Measurements from ENCODE around the gene GCN1. TPM values are rescaled to one million over a fixed set of nuclear protein-coding genes. Genes with fewer than 3 reads are reported as not detected.

GCN1 gene
- total RNA-seq, 2 experiments from 2014 or later, result 217 to 343 TPM

- Histone ChIP-seq H3K9me3 (ENCODE audit: low read length) (no peaks in the 10 kb centered on the region), H4K20me1 (ENCODE audit: insufficient read depth, low read length) (peaks cover 9% of the 10 kb centered on the region; the same call in 1 of the 2 replicates), H3K79me2 (ENCODE audit: insufficient read depth, low read depth, low read length) (peaks cover 29% of the 10 kb centered on the region; the same call in 1 of the 2 replicates), H3K4me3 (ENCODE audit: low read depth, low read length, poor library complexity, severe bottlenecking) (no peak overlapping the region), H3K4me1 (ENCODE audit: insufficient read depth, low read length, poor library complexity, severe bottlenecking) (no peaks in the 10 kb centered on the region), H3K4me2 (ENCODE audit: low read length) (no peak overlapping the region), H3K9me2 (ENCODE audit: insufficient read depth, low read length) (no peaks in the 10 kb centered on the region), H3K27ac (ENCODE audit: low read depth, low read length, poor library complexity, severe bottlenecking) (no peak overlapping the region), H3K36me3 (ENCODE audit: insufficient read depth, low read length) (peaks cover 96% of the 10 kb centered on the region), H2AFZ (ENCODE audit: low read length) (no peak overlapping the region)
- no TSS peak for BruUV-seq (replicated peaks)
- no peak for DNase-seq (ENCODE audit: low spot score)
- TF ChIP-seq EZH2phosphoT487 (IDR thresholded peaks at IDR 0.05; ENCODE audit: borderline replicate concordance, low read depth, low read length), result no peak
- no peak for TF ChIP-seq CTCF (conservative IDR thresholded peaks at IDR 0.05; ENCODE audit: low read length)
- CTCF ChIA-PET (ENCODE audit: unreplicated experiment), result no interaction called here
- POLR2A ChIA-PET, result no interaction called here
- intact Hi-C loops (cut with micrococcal nuclease; ENCODE audit: unreplicated experiment), result no loop called here
These were observed 91.5 kb downstream of the GCN1 start for GRCh38 chr12:120103044-120103338.

GRCh38 chr12:120102189-120103043 lies 92.1 kb downstream of the GCN1 start:
- H3K79me2 ChIP-seq (ENCODE audit: insufficient read depth, low read depth, low read length), result peaks cover 23% of the 10 kb centered on the region; the same call in 1 of the 2 replicates
- no peak overlapping the region for H3K27ac ChIP-seq (ENCODE audit: low read depth, low read length, poor library complexity, severe bottlenecking)
- no TSS peak for BruUV-seq (replicated peaks)
- POLR2A ChIA-PET, result no interaction called here
- H3K9me3 ChIP-seq (ENCODE audit: low read length), result no peaks in the 10 kb centered on the region
- no peak for DNase-seq (ENCODE audit: low spot score)
- intact Hi-C loops (cut with micrococcal nuclease; ENCODE audit: unreplicated experiment), result no loop called here
- CTCF ChIA-PET (ENCODE audit: unreplicated experiment), result no interaction called here
- no peak overlapping the region for H2AFZ ChIP-seq (ENCODE audit: low read length)
- H3K36me3 ChIP-seq (ENCODE audit: insufficient read depth, low read length), result peaks cover 97% of the 10 kb centered on the region
- TF ChIP-seq CTCF (conservative IDR thresholded peaks at IDR 0.05; ENCODE audit: low read length), result no peak
- no peak for TF ChIP-seq EZH2phosphoT487 (IDR thresholded peaks at IDR 0.05; ENCODE audit: borderline replicate concordance, low read depth, low read length)
- H3K4me1 ChIP-seq (ENCODE audit: insufficient read depth, low read length, poor library complexity, severe bottlenecking), result no peaks in the 10 kb centered on the region
- no peak overlapping the region for H3K4me2 ChIP-seq (ENCODE audit: low read length)
- no peaks in the 10 kb centered on the region for H3K9me2 ChIP-seq (ENCODE audit: insufficient read depth, low read length)
- peaks cover 7% of the 10 kb centered on the region; the same call in 1 of the 2 replicates for H4K20me1 ChIP-seq (ENCODE audit: insufficient read depth, low read length)
- no peak overlapping the region for H3K4me3 ChIP-seq (ENCODE audit: low read depth, low read length, poor library complexity, severe bottlenecking)

- DNase-seq (ENCODE audit: low spot score), result no peak
- intact Hi-C loops (cut with micrococcal nuclease; ENCODE audit: unreplicated experiment), result no loop called here
- no peak overlapping the region for H3K4me2 ChIP-seq (ENCODE audit: low read length)
- TF ChIP-seq CTCF (conservative IDR thresholded peaks at IDR 0.05; ENCODE audit: low read length) (no peak), EZH2phosphoT487 (IDR thresholded peaks at IDR 0.05; ENCODE audit: borderline replicate concordance, low read depth, low read length) (no peak)
- no TSS peak for BruUV-seq (replicated peaks)
- H3K4me3 ChIP-seq (ENCODE audit: low read depth, low read length, poor library complexity, severe bottlenecking), result no peak overlapping the region
- POLR2A ChIA-PET, result no interaction called here
- H4K20me1 ChIP-seq (ENCODE audit: insufficient read depth, low read length), result peaks cover 7% of the 10 kb centered on the region; the same call in 1 of the 2 replicates
- H3K9me2 ChIP-seq (ENCODE audit: insufficient read depth, low read length), result no peaks in the 10 kb centered on the region
- H3K9me3 ChIP-seq (ENCODE audit: low read length), result no peaks in the 10 kb centered on the region
- no peak overlapping the region for H2AFZ ChIP-seq (ENCODE audit: low read length)
- H3K27ac ChIP-seq (ENCODE audit: low read depth, low read length, poor library complexity, severe bottlenecking), result no peak overlapping the region
- peaks cover 97% of the 10 kb centered on the region for H3K36me3 ChIP-seq (ENCODE audit: insufficient read depth, low read length)
- CTCF ChIA-PET (ENCODE audit: unreplicated experiment), result no interaction called here
- no peaks in the 10 kb centered on the region for H3K4me1 ChIP-seq (ENCODE audit: insufficient read depth, low read length, poor library complexity, severe bottlenecking)
- H3K79me2 ChIP-seq (ENCODE audit: insufficient read depth, low read depth, low read length), result peaks cover 15% of the 10 kb centered on the region; the same call in 1 of the 2 replicates
These were observed 92.9 kb downstream of the GCN1 start for GRCh38 chr12:120101617-120102016.

Data from OCI-LY7 (cell line).